GM19035 (cell line): ENCODE data around the gene LRRC19.

Experiments
- ATAC-seq: cut with Tn5 transposase; IDR thresholded peaks from one replicate; pipeline ENCODE4 v1.9.1; 2021; ENCODE audit not compliant: unreplicated experiment

LRRC19 gene

GRCh38 chr9:26955921-26956859 lies 49.3 kb downstream of the LRRC19 start, which contains the start of gene IFT74:
IFT74 (plus strand) TSS chr9:26956412; CDS start chr9:26961968, 5,556 bp downstream.
- peak; percentile 99 for ATAC-seq

GRCh38 chr9:26955222-26955903 lies 50.1 kb downstream of the LRRC19 start:
- ATAC-seq = no peak

- peak; percentile 26 for ATAC-seq
These were observed 51.4 kb downstream of the LRRC19 start for GRCh38 chr9:26954050-26954508.

DNA sequence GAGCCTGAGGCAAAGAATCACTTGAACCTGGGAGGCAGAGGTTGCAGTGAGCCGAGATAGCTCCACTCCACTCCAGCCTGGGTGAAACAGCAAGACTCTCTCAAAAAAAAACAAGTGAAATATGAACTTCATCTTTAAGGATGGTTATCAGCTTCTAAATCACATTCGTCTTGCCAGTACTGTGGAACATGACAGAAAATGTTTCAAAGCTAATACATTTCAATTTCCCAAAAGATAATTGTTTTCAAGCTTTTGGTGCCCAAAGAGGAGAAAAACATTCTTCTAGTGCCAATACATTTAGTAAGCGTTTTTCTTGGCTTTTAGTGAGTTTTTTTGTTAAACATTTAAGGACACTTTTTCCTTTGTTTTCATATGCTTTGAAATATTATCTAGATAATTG lies 53.7 kb downstream of the LRRC19 start:
- ATAC-seq = no peak

GRCh38 chr9:26950521-26950920 lies 55.0 kb downstream of the LRRC19 start:
- ATAC-seq = no peak

DNA sequence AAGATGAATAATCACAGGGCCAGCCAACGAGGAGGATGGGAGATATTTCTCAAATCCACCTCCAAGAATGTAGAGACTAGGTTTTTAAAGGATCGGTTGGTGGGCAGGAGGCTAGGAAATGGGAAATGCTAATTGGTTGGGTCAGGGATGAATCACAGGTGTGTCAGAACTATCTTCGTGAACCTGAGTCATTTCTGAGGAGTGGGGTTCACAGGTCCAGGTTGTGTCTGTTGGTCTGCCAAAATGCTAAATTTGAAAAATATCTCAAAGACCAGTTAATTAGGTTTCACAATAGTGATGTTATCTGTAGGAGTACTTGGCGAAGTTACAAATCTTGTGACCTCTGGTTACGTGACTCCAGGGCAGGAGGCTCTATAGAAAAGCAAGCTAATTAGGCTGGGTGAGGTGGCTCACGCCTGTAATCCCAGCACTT lies 55.8 kb downstream of the LRRC19 start:
- no peak for ATAC-seq

- no peak for ATAC-seq
These were observed 57.7 kb downstream of the LRRC19 start for GRCh38 chr9:26947736-26948135.

DNA sequence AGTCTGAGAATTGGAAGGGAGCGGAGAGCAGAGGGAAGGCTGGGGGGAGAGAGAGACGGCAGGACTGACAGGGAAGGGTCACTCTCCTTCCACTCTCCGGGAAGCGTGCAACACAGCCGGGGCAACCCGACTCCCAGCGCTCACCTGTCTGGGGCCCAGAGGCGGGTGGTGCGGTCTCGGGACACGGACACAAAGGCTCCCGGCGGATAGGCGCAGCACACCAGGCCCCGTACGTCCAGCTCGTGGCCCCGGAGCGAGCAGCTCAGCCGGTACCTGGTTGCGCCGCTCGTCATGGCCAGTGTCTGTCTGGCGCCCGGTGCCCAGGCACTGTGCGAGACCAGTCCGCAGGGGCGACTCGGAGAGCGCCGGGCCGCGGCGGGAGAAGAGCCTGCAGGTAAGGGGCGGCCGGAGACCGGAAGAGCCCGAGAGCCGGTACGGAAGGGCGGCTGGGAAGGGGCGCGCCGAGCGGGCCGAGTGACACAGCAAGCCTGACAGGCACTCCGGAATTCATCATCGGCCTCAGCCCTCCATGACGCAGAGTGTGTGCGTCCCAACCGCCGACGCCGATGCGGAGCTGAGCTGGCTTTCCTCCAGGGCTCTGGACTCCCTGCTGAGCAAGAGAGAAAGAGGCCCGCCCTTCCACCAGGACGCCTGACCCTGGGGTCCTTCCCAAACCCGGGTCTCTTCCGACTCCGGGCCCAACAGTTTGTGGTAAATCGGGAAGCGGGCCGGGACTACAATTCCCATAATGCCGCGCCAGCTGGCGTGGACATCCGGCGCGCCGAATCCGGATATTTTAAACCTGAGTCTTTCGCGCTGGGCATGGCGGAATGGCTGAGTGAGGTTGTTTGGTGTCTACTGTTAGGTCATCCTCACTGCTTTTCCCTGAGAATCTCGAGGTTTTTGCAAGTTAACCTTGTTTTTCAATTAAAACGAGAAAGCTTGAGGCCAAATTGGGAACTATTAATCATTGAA lies 58.4 kb downstream of the LRRC19 start, which contains the start of gene PLAA:
Gene PLAA, minus strand, starts transcription at position 490 of the 975 bp plus-strand sequence. Its CDS starts 197 bp downstream, at position 293.
- ATAC-seq = peak; percentile 98

GRCh38 chr9:26945591-26945990 lies 59.9 kb downstream of the LRRC19 start:
- no peak for ATAC-seq
